Caco-2 (cell line): Measurements from ENCODE around the gene AATK. TPM values are rescaled to one million over a fixed set of nuclear protein-coding genes. Genes with fewer than 3 reads are reported as not detected.

Experiments used
- BruUV-seq: library from RNA; stranded (reverse); fragments of 400-500 nt; replicated peaks from 2 replicates; lab custom pipeline; 2021; lab: Mats Ljungman, UMichigan
- CTCF ChIA-PET: fragments of 300-600 bp; sonication (Branson Sonifier 250); formaldehyde crosslinking; loops from one replicate; lab custom pipeline; 2022; ENCODE audit warnings: antibody characterized with exemption; lab: Charles Lee
- POLR2A ChIA-PET: fragments of 300-600 bp; sonication (Branson Sonifier 250); formaldehyde crosslinking; loops from one replicate; lab custom pipeline; 2022; ENCODE audit warnings: antibody characterized with exemption; lab: Charles Lee
- DNase-seq, 2 experiments: peaks; one replicate each; pipeline versions ENCODE4 v3.0.0 to v3.0.0-alpha.2; 2020 to 2022
- H3K27me3 ChIP-seq: replicated peaks from 2 replicates; pipeline ENCODE4 v1.6.0; 2011; ENCODE audit warnings: low read length; ENCODE audit not compliant: control insufficient read depth, insufficient read depth
- H3K36me3 ChIP-seq: 2 replicates; pipeline ENCODE4 v1.5.1; 2011; ENCODE audit warnings: low read length; ENCODE audit not compliant: control insufficient read depth, insufficient read depth
- H3K4me1 ChIP-seq: fragments of 250-450 bp; sonication (Bioruptor Pico); 2 replicates; pipeline ENCODE4 v1.5.1; 2020; ENCODE audit warnings: mild to moderate bottlenecking
- H3K4me3 ChIP-seq: 2 replicates; pipeline ENCODE4 v1.5.1; 2011; ENCODE audit warnings: low read depth, mild to moderate bottlenecking, control low read depth, low read length
- H3K9me3 ChIP-seq: fragments of 250-450 bp; sonication (Bioruptor Pico); 2 replicates; pipeline ENCODE4 v1.5.1; 2020; ENCODE audit warnings: mild to moderate bottlenecking, moderate library complexity
- H3K27ac Mint-ChIP-seq: one replicate; pipeline ENCODE4 v1.8.0; 2022; ENCODE audit warnings: mixed read lengths; ENCODE audit not compliant: unreplicated experiment
- H3K27me3 Mint-ChIP-seq: one replicate; pipeline ENCODE4 v1.8.0; 2022; ENCODE audit warnings: mixed read lengths; ENCODE audit not compliant: insufficient read depth, unreplicated experiment
- H3K36me3 Mint-ChIP-seq: one replicate; pipeline ENCODE4 v1.8.0; 2022; ENCODE audit warnings: mild to moderate bottlenecking, mixed read lengths; ENCODE audit not compliant: insufficient read depth, unreplicated experiment
- H3K4me1 Mint-ChIP-seq: one replicate; pipeline ENCODE4 v1.8.0; 2022; ENCODE audit warnings: low read depth, mixed read lengths; ENCODE audit not compliant: unreplicated experiment
- H3K4me3 Mint-ChIP-seq: one replicate; pipeline ENCODE4 v1.8.0; 2022; ENCODE audit warnings: mild to moderate bottlenecking, moderate library complexity, mixed read lengths; ENCODE audit not compliant: unreplicated experiment
- H3K9me3 Mint-ChIP-seq: one replicate; pipeline ENCODE4 v1.8.0; 2022; ENCODE audit warnings: mixed read lengths; ENCODE audit not compliant: unreplicated experiment
- CTCF ChIP-seq, 2 experiments: fragments of 200-600 bp in 1 of 2; IDR thresholded peaks; 1 replicate in 1 of 2; 2 replicates in 1 of 2; pipeline versions ENCODE4 v1.5.1 to v1.8.0; 2011 to 2022; ENCODE audit warnings: antibody characterized with exemption in 1 of 2, control low read depth in 1 of 2, inconsistent platforms in 1 of 2, low read depth in 1 of 2, low read length in 1 of 2, mild to moderate bottlenecking in 1 of 2, moderate library complexity in 1 of 2; ENCODE audit not compliant: insufficient read depth in 1 of 2, severe bottlenecking in 1 of 2, unreplicated experiment in 1 of 2
- intact Hi-C: fragments of 100-400 bp; cut with micrococcal nuclease; formaldehyde crosslinking; loops from one replicate; pipeline ENCODE4 v1.10.0; 2022; ENCODE audit not compliant: unreplicated experiment
- total RNA-seq: library from RNA; stranded (reverse); gene quantifications from 2 replicates; pipeline ENCODE4 v1.2.3, GENCODE V29; 2022

The AATK gene
- total RNA-seq, 1 experiment from 2014 or later = 26.6 TPM

- Histone ChIP-seq H3K9me3 (no peaks in the 10 kb centered on the region), H3K27me3 (no peaks in the 10 kb centered on the region), H3K4me1 (no peaks in the 10 kb centered on the region; the same call in 1 of the 2 replicates), H3K36me3 (no peaks in the 10 kb centered on the region; the same call in none of the 2 replicates), H3K4me3 (no peak overlapping the region)
- BruUV-seq = no TSS peak
- intact Hi-C loops = no loop called here
- ChIA-PET CTCF (no interaction called here), POLR2A (no interaction called here)
- DNase-seq = no peak
- H3K36me3 Mint-ChIP-seq = peaks cover 16% of the 10 kb centered on the region
- no peak for TF ChIP-seq CTCF (IDR thresholded peaks at IDR 0.05; ENCODE audit: insufficient read depth in 1 of 2, low read depth in 1 of 2, low read length in 1 of 2, severe bottlenecking in 1 of 2, unreplicated experiment in 1 of 2)
- H3K4me3 Mint-ChIP-seq = no peak overlapping the region
- peaks cover 7% of the 10 kb centered on the region for H3K4me1 Mint-ChIP-seq
- H3K9me3 Mint-ChIP-seq = no peaks in the 10 kb centered on the region
- H3K27ac Mint-ChIP-seq = no peak overlapping the region
- no peaks in the 10 kb centered on the region for H3K27me3 Mint-ChIP-seq
These were observed 42.7 kb downstream of the AATK start for GRCh38 chr17:81123052-81124048.

- H3K4me3 Mint-ChIP-seq = no peak overlapping the region
- peaks cover 19% of the 10 kb centered on the region for H3K36me3 Mint-ChIP-seq
- H3K27me3 Mint-ChIP-seq = no peaks in the 10 kb centered on the region
- no peak for DNase-seq
- intact Hi-C loops = no loop called here
- no peaks in the 10 kb centered on the region for H3K9me3 Mint-ChIP-seq
- POLR2A ChIA-PET = no interaction called here
- no peaks in the 10 kb centered on the region; the same call in none of the 2 replicates for H3K36me3 ChIP-seq
- no peak overlapping the region for H3K27ac Mint-ChIP-seq
- no peak overlapping the region for H3K4me3 ChIP-seq
- no peaks in the 10 kb centered on the region; the same call in 1 of the 2 replicates for H3K4me1 ChIP-seq
- CTCF ChIA-PET = no interaction called here
- no peaks in the 10 kb centered on the region for H3K27me3 ChIP-seq
- no peak for TF ChIP-seq CTCF (IDR thresholded peaks at IDR 0.05; ENCODE audit: insufficient read depth in 1 of 2, low read depth in 1 of 2, low read length in 1 of 2, severe bottlenecking in 1 of 2, unreplicated experiment in 1 of 2)
- no TSS peak for BruUV-seq
- no peaks in the 10 kb centered on the region for H3K9me3 ChIP-seq
- peaks cover 8% of the 10 kb centered on the region for H3K4me1 Mint-ChIP-seq
These were observed 43.9 kb downstream of the AATK start for GRCh38 chr17:81121841-81122733.
